Endothelial cell of umbilical vein (primary cell): Measurements from ENCODE around the gene FANK1. TPM values are rescaled to one million over a fixed set of nuclear protein-coding genes. Genes with fewer than 3 reads are reported as not detected.

Experiments
- BruUV-seq: library from RNA; stranded (reverse); fragments of 400-500 nt; replicated peaks from 2 replicates; lab custom pipeline; 2021; lab: Mats Ljungman, UMichigan
- CTCF ChIA-PET: fragments of 300-600, 350-600 bp; sonication (Branson Sonifier 250); formaldehyde crosslinking; loops from one replicate; lab custom pipeline; 2021; ENCODE audit warnings: antibody characterized with exemption, inconsistent platforms; lab: Charles Lee
- POLR2A ChIA-PET: fragments of 300-600, 350-600 bp; sonication (Branson Sonifier 250); formaldehyde crosslinking; loops from one replicate; lab custom pipeline; 2021; ENCODE audit warnings: antibody characterized with exemption, inconsistent platforms; lab: Charles Lee
- DNase-seq: peaks from one replicate; pipeline ENCODE4 v3.0.0-alpha.2; 2011; ENCODE audit warnings: low read depth, low spot score
- FAIRE-seq: peaks from 2 replicates; lab custom pipeline; 2011; peaks lifted over from hg19 to GRCh38; lab: Jason Lieb, UNC
- H2AFZ ChIP-seq: 2 replicates; pipeline ENCODE4 v1.6.0; 2012; ENCODE audit warnings: low read depth, low read length, control low read depth, inconsistent platforms
- H3K27ac ChIP-seq: 2 replicates; pipeline ENCODE4 v1.5.1; 2011; ENCODE audit warnings: low read depth, mild to moderate bottlenecking, control low read depth, low read length, moderate library complexity; ENCODE audit not compliant: insufficient read depth
- H3K27me3 ChIP-seq, 2 experiments: 2 replicates each; pipeline versions ENCODE4 v1.6.0 to v1.6.1; 2011; ENCODE audit warnings: low read length in 2 of 2, mixed read lengths in 1 of 2; ENCODE audit not compliant: control insufficient read depth in 2 of 2, insufficient read depth in 2 of 2
- H3K36me3 ChIP-seq, 2 experiments: 2 replicates in 1 of 2; 3 replicates in 1 of 2; pipeline ENCODE4 v1.5.1; 2011; ENCODE audit warnings: low read length in 2 of 2, mild to moderate bottlenecking in 1 of 2, moderate library complexity in 1 of 2; ENCODE audit not compliant: control insufficient read depth in 2 of 2, insufficient read depth in 2 of 2; ENCODE audit errors: extremely low read depth in 1 of 2
- H3K4me1 ChIP-seq: 3 replicates; pipeline ENCODE4 v1.5.1; 2011; ENCODE audit warnings: mild to moderate bottlenecking, low read length; ENCODE audit not compliant: control insufficient read depth, insufficient read depth; ENCODE audit errors: extremely low read depth
- H3K4me2 ChIP-seq: 2 replicates; pipeline ENCODE4 v1.6.1; 2011; ENCODE audit warnings: low read length, control low read depth, mixed read lengths; ENCODE audit not compliant: insufficient read depth
- H3K4me3 ChIP-seq, 3 experiments: fragments of 200-600 bp in 1 of 3; sonication (generic), shearing (Covaris generic) in 1 of 3; replicated peaks in 1 of 3; 2 replicates each; pipeline ENCODE4 v1.5.1; 2011 to 2016; ENCODE audit warnings: control low read depth in 3 of 3, low read length in 3 of 3, mild to moderate bottlenecking in 2 of 3, inconsistent platforms in 1 of 3, low read depth in 1 of 3, moderate library complexity in 1 of 3; ENCODE audit not compliant: insufficient read depth in 1 of 3
- H3K79me2 ChIP-seq: 2 replicates; pipeline ENCODE4 v1.6.0; 2012; ENCODE audit warnings: low read length, inconsistent platforms; ENCODE audit not compliant: control insufficient read depth, insufficient read depth
- H3K9ac ChIP-seq: replicated peaks from 2 replicates; pipeline ENCODE3; 2011; ENCODE audit warnings: low read length, control low read depth; ENCODE audit not compliant: insufficient read depth; ENCODE audit errors: extremely low read depth
- H3K9me1 ChIP-seq: replicated peaks from 3 replicates; pipeline ENCODE4 v1.6.0; 2011; ENCODE audit warnings: mild to moderate bottlenecking, low read length; ENCODE audit not compliant: control insufficient read depth, insufficient read depth; ENCODE audit errors: extremely low read depth
- H3K9me3 ChIP-seq: replicated peaks from 2 replicates; pipeline ENCODE4 v1.5.1; 2012; ENCODE audit warnings: low read length, inconsistent platforms; ENCODE audit not compliant: control insufficient read depth, insufficient read depth
- H4K20me1 ChIP-seq: replicated peaks from 2 replicates; pipeline ENCODE3; 2011; ENCODE audit warnings: mild to moderate bottlenecking, low read length; ENCODE audit not compliant: control insufficient read depth, insufficient read depth; ENCODE audit errors: extremely low read depth
- EZH2 ChIP-seq: IDR thresholded peaks from 2 replicates; pipeline ENCODE4 v1.6.1; 2012; ENCODE audit warnings: borderline replicate concordance, low read depth, mild to moderate bottlenecking, moderate library complexity, low read length, inconsistent platforms; ENCODE audit not compliant: severe bottlenecking
- FOS ChIP-seq: IDR thresholded peaks from 2 replicates; pipeline ENCODE4 v1.6.1; 2011; ENCODE audit warnings: mild to moderate bottlenecking, low read length, moderate library complexity, borderline replicate concordance; ENCODE audit not compliant: insufficient read depth
- GATA2 ChIP-seq: IDR thresholded peaks from 2 replicates; pipeline ENCODE4 v1.7.0; 2011; ENCODE audit warnings: low read depth, mild to moderate bottlenecking, moderate library complexity, mixed read lengths, low read length; ENCODE audit not compliant: insufficient read length, insufficient read depth
- MYC ChIP-seq: IDR thresholded peaks from one replicate; pipeline ENCODE4 v1.6.1; 2011; ENCODE audit warnings: mild to moderate bottlenecking, low read depth, low read length
- POLR2A ChIP-seq: IDR thresholded peaks from 2 replicates; pipeline ENCODE4 v1.6.1; 2012; ENCODE audit warnings: low read depth, mild to moderate bottlenecking, control low read depth, low read length
- POLR2AphosphoS5 ChIP-seq: IDR thresholded peaks from 2 replicates; pipeline ENCODE4 v1.6.1; 2012; ENCODE audit warnings: low read depth, mild to moderate bottlenecking, control low read depth, low read length, moderate library complexity; ENCODE audit not compliant: insufficient read depth
- dilution Hi-C: fragments of 300-500 bp; cut with MboI; formaldehyde crosslinking; loops from one replicate; pipeline ENCODE4 v1.15.0; 2019; ENCODE audit warnings: low sequenced_read_pairs; ENCODE audit not compliant: extremely low pct_ligation_motif_present
- intact Hi-C: fragments of 100-400 bp; cut with micrococcal nuclease; formaldehyde crosslinking; loops from one replicate; pipeline ENCODE4 v1.10.0; 2022
- polyA plus RNA-seq, 4 experiments: library from polyadenylated mRNA; depleted of rRNA in 3 of 4; stranded (reverse) in 3 of 4; unstranded in 1 of 4; fragments of >200 nt; gene quantifications; 2 replicates each; pipeline versions ENCODE4 v1.2.1 to v1.2.3, GENCODE V29; 2011 to 2012; ENCODE audit warnings: missing spikeins in 1 of 4
- small RNA-seq: library from RNA; depleted of rRNA; stranded (forward); fragments of <200 nt; gene quantifications from one replicate; pipeline ENCODE3, GENCODE V24; 2012; ENCODE audit warnings: low replicate concordance, low read depth; ENCODE audit not compliant: insufficient read depth, insufficient read length
- total RNA-seq: library from RNA; stranded (reverse); gene quantifications from 2 replicates; pipeline ENCODE4 v1.2.3, GENCODE V29; 2021
- TF ChIP-seq, protein P1 (sequence below): IDR thresholded peaks from 2 replicates; pipeline ENCODE4 v1.6.1; 2011; ENCODE audit not compliant: insufficient read depth, insufficient read length
- TF ChIP-seq, protein P2 (sequence below), 2 donors: IDR thresholded peaks; 1 replicate in 1 of 2; 2 replicates in 1 of 2; pipeline ENCODE4 v1.5.1; 2011; ENCODE audit warnings: low read length in 2 of 2, mild to moderate bottlenecking in 2 of 2, moderate library complexity in 2 of 2, control low read depth in 1 of 2, inconsistent platforms in 1 of 2, low read depth in 1 of 2; ENCODE audit not compliant: insufficient read depth in 1 of 2; ENCODE audit errors: extremely low read depth in 1 of 2

Gene FANK1
- total and polyA plus RNA-seq, 2 donors (not counting 3 experiments of a cell fraction or from before 2014, with no cell fraction given), result 1.6 to 1.9 TPM

DNA sequence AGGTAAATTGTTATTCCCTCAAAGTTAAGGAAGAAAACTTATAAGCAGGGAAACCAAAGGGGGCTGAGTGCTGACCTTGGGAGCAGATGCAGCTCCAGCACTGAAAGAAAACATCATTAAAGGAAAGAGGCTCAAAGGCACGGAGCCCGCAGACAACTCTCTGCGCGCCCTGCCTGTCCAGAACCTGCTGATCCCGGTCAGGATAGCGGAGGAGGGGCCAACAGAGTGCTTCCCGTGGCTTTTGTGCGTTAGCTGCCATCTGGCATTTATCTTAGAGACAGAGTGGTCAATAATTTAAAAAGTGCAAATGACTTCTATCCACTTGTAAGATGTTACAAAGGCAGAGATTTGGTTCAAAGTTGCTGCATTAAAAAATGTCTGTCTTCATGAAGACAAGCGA is 162.1 kb downstream of the FANK1 start:
- no peak for FAIRE-seq
- dilution Hi-C loops, result no loop called here
- peak overlapping the region; percentile 54 for H2AFZ ChIP-seq
- no peak overlapping the region for H3K9ac ChIP-seq
- ChIA-PET POLR2A (no interaction called here), CTCF (interaction anchor here (1.3 kb wide), 1 partner anchor 124 kb away, joined by 4 read pairs; no protein-coding TSS in a partner anchor)
- no peaks in the 10 kb centered on the region for H3K9me1 ChIP-seq
- H4K20me1 ChIP-seq, result no peaks in the 10 kb centered on the region
- H3K27me3 ChIP-seq, result no peaks in the 10 kb centered on the region
- no TSS peak for BruUV-seq
- intact Hi-C loops, result no loop called here
- DNase-seq, result no peak
- H3K4me3 ChIP-seq, result no peak overlapping the region
- H3K27ac ChIP-seq, result no peak overlapping the region
- H3K4me1 ChIP-seq, result peaks cover 50% of the 10 kb centered on the region
- H3K4me2 ChIP-seq, result no peak overlapping the region
- TF ChIP-seq POLR2A (no peak), POLR2AphosphoS5 (no peak), MYC (no peak), FOS (no peak), GATA2 (no peak), EZH2 (no peak)
- TF ChIP-seq, protein P1, sequence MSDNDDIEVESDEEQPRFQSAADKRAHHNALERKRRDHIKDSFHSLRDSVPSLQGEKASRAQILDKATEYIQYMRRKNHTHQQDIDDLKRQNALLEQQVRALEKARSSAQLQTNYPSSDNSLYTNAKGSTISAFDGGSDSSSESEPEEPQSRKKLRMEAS, result no peak
- TF ChIP-seq, protein P2, sequence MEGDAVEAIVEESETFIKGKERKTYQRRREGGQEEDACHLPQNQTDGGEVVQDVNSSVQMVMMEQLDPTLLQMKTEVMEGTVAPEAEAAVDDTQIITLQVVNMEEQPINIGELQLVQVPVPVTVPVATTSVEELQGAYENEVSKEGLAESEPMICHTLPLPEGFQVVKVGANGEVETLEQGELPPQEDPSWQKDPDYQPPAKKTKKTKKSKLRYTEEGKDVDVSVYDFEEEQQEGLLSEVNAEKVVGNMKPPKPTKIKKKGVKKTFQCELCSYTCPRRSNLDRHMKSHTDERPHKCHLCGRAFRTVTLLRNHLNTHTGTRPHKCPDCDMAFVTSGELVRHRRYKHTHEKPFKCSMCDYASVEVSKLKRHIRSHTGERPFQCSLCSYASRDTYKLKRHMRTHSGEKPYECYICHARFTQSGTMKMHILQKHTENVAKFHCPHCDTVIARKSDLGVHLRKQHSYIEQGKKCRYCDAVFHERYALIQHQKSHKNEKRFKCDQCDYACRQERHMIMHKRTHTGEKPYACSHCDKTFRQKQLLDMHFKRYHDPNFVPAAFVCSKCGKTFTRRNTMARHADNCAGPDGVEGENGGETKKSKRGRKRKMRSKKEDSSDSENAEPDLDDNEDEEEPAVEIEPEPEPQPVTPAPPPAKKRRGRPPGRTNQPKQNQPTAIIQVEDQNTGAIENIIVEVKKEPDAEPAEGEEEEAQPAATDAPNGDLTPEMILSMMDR (IDR thresholded peaks at IDR 0.05; ENCODE audit: extremely low read depth in 1 of 2, insufficient read depth in 1 of 2, low read depth in 1 of 2, low read length in 2 of 2), result no peak
- H3K79me2 ChIP-seq, result no peaks in the 10 kb centered on the region
- no peaks in the 10 kb centered on the region for H3K9me3 ChIP-seq
- no peaks in the 10 kb centered on the region for H3K36me3 ChIP-seq

Small RNA genes lying within 50 kb of the gene (small RNA-seq; reads per million reads assigned to genes)
- gene GNG10P1 (not detected), gene RF00017 (not detected), gene RNU2-42P (not detected)

Other genes with a start within 250 kb of the FANK1 start
- not detected in 2 replicates for gene TEX36, start 213.4 kb upstream of the FANK1 start, total RNA-seq
- gene TEX36, start 213.4 kb upstream of the FANK1 start, polyA plus RNA-seq, result not detected in 2 replicates
- gene EDRF1, start 176.9 kb upstream of the FANK1 start, total RNA-seq, result 24.7 and 27.8 TPM in 2 replicates
- 9.6 and 11.6 TPM in 2 replicates for gene EDRF1, start 176.9 kb upstream of the FANK1 start, polyA plus RNA-seq
- gene MMP21, start 120.7 kb upstream of the FANK1 start, total RNA-seq, result not detected in 2 replicates
- 0.06 TPM in 1 of 2 replicates, not detected in the other for gene MMP21, start 120.7 kb upstream of the FANK1 start, polyA plus RNA-seq
- gene UROS, start 73.3 kb upstream of the FANK1 start, total RNA-seq, result 38.4 and 40.2 TPM in 2 replicates
- gene UROS, start 73.3 kb upstream of the FANK1 start, polyA plus RNA-seq, result 42.0 and 52.6 TPM in 2 replicates
- 61.3 and 73.5 TPM in 2 replicates for gene BCCIP, start 73.0 kb upstream of the FANK1 start, total RNA-seq
- 9.4 and 14.5 TPM in 2 replicates for gene BCCIP, start 73.0 kb upstream of the FANK1 start, polyA plus RNA-seq
- 29.6 and 31.9 TPM in 2 replicates for gene DHX32, start 15.3 kb upstream of the FANK1 start, total RNA-seq
- 15.5 and 17.1 TPM in 2 replicates for gene DHX32, start 15.3 kb upstream of the FANK1 start, polyA plus RNA-seq